Ammon's horn (tissue), 1 donor: Measurements from ENCODE around the gene SAMD4B.

ENCODE experiments used
- DNase-seq: peaks from one replicate; pipeline ENCODE4 v3.0.0-alpha.2; 2016; ENCODE audit warnings: low spot score

SAMD4B gene

GRCh38 chr19:39409208-39410016, 67.2 kb downstream of the SAMD4B start:
- DNase-seq: peak; percentile 56

- peak; percentile 73 for DNase-seq
Observed at GRCh38 chr19:39410017-39410830, 68.0 kb downstream of the SAMD4B start.

- DNase-seq: no peak
Observed at GRCh38 chr19:39410831-39411080, 68.5 kb downstream of the SAMD4B start.

DNA sequence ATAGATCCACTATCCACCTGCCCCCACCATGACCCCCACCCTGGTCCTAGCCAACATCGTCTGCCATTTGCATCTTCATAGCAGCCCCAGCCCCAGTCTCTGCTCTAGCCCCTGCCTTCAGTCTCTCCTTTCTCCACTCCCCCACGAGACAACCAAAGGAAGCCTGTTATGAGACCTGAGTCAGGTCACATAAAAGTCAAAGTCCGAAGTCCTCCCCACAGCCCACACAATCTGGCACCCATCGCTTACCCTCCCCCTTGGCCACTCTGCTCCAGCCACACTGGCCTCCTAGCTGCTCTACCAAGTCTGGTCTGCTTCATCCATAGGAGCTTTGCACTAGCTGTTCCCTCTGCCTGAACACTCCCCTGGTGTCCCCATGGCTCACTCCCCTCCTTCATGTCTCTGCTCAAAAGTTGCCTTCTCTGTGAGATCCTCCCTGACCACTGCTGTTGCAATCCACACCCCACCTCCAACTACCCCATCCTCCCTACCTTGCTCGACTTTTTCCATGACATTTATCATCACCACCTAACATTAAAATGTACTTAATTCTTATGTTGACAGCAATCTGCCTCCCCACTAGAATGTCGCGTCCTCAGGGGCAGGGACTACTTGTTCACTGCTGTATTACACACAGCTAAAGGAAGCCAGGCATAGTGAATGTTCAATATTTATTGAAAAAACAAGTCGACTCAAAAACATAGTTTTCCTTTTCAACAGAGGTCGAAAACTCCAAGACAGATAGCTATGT, 69.0 kb downstream of the SAMD4B start:
- DNase-seq: no peak

DNA sequence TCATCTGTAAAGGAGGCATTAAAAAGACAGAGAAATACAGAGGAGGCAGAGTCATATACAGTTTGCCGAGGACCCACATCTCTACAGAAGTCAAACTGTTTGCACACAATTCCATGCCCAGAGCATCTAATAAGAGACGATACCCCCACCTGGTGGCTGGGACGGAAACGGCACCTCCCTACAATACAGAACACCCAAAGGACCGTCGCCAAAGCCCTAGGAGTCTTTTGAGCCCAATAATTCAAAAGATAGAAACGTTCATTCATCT, 69.5 kb downstream of the SAMD4B start:
- peak; percentile 90 for DNase-seq

GRCh38 chr19:39412100-39412866, 70.1 kb downstream of the SAMD4B start, which contains the start of gene PLEKHG2:
TSS of gene PLEKHG2 (plus strand) at chr19:39412669. CDS start at chr19:39414087, 1,418 bp downstream.
- peak; percentile 98 for DNase-seq

DNA sequence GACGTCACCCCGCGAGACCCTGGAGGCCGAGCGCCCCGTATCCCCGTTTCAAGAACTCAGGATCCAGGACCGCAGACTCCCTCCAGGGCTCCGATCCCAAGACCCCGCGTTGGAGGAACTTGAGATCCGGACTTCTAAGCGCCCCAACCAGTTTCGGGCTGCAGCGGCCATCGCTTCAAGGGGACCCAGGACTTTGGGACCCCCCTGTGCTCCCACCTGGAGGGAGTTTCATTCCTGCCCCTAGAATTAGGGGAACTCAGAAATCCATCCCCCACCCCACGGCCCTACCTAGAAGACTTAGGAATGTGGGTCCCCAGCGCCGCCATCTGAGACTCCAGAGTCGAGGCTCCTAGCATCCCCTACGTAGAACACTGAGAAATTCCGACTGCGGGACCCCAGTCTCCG, 70.6 kb downstream of the SAMD4B start:
- no peak for DNase-seq

GRCh38 chr19:39413272-39413910, 71.2 kb downstream of the SAMD4B start:
- no peak for DNase-seq

DNA sequence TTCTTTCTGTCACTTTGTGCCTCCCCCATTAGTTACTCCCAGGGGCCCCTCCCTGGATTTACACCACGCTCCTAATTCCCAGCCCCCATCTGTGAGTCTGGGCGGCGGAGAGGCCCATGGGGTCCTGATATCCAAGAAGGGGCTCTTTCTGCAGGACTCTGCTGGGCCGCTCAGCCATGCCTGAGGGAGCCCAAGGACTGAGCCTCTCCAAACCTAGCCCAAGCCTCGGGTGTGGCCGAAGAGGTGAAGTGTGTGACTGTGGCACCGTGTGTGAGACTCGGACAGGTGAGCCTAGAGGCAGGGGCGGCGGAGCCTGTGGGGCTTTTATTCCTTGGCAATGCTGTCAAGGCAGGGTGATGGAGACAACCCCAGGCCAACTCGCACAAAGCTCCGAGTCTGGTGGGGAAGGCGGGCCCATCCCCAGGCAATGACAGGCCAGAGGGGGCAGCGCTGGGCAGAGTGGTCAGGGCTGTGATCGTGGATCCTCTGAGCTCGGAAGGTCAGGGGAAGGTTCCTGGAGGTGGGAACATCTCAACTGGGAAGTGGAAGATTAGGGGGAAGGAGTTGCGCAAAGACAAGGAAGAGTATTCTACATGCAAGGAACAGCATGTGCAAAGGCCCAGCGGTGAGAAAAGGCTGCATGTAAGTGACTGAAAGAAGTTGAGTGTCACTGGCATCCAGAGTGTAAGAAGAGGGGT, 71.8 kb downstream of the SAMD4B start:
- DNase-seq: no peak

DNA sequence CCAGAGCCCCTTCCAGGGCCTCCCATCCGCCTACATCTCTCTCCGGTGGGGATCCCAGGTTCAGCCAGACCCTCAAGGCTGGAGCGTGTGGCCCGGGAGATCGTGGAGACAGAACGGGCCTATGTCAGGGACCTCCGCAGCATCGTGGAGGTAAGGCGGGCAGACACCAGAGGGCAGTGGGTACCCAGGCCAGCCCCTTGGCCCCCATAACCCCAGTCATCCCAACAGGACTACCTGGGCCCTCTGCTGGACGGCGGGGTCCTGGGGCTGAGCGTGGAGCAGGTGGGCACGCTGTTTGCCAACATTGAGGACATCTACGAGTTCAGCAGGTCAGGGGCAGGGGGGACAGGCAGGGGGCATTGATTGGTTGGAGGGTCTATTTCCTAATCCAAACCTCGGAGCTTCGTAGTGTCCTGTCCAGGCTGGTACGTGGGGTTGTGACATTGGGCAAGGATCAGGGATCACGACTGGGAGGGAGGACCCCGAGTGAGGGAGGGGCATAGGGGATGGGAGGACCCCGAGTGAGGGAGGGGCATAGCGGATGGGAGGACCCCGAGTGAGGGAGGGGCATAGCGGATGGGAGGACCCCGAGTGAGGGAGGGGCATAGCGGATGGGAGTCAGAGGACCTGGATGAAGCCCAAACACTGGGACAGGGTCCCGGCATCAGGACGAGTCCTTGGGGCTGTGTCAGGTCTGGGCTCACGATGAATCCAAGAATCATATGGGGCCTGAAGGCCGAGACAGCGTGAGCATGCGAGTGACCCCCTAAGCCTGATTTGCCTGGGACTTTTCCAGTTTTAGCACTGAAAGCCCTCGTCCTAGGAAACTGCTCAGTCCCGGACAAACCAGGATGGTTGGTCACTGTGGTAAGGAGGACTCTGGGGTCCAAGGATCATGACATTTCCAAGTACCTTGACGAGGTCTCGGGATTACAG, 73.2 kb downstream of the SAMD4B start:
- DNase-seq: no peak

DNA sequence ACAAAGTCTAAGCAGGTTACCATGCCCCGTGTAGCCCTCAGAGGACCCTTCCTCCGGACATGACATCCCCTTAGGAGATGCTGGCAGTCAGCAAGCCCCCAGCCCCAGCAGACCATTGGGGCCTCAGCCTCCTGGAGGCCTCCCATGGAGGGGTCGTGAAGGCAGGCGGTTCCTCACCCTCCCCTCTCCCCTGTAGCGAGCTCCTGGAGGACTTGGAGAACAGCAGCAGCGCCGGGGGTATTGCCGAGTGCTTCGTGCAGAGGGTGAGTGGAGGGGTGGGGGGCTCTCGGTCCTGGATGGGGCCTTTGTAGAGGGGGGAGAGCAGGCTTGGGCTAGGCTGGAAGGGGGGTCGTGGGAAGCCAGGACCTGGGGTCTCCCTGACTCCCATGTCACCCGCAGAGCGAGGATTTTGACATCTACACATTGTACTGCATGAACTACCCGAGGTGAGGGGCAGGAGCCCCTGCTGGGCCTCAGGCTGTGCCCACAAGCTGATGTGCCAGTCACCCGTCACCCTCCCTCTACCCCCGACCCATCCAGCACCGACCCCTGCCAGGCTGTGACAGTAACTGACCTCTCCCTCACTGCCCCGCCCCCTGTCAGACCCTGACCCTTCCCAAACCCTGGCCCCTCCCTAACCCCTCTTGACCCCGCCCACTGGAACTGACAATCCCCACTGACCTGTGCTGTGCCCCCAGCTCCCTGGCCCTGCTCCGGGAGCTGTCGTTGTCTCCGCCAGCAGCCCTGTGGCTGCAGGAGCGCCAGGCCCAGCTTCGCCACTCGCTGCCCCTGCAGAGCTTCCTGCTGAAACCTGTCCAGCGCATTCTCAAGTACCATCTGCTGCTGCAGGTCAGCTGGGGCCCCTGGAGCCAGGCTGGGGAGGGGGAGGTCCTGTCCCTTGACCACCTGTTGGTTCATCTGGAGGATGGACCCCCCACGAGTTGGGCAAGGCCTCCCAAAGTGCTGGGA, 74.2 kb downstream of the SAMD4B start:
- DNase-seq: no peak

- DNase-seq: no peak
Observed at GRCh38 chr19:39417463-39418181, 75.4 kb downstream of the SAMD4B start.

DNA sequence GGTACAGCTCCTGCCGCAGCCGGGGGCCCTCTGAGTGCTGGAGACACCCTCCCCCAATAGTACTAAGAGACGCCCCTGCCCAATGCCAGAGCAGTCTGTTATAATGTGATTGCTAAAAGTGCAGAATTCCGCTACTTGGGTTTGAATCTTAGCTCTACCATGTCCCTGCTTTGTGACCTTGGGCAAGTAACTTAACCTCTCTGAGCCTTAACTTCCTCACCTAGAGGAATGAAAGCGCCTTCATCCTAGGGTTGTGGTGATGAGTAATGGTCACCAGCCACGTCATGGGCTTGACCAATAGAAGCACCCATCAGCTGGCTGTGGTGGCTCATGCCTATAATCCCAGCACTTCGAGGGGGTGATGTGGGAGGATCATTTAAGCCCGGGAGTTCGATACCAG, 76.8 kb downstream of the SAMD4B start:
- no peak for DNase-seq

- DNase-seq: no peak
Observed at GRCh38 chr19:39420769-39421168, 78.5 kb downstream of the SAMD4B start.

- DNase-seq: no peak
Observed at GRCh38 chr19:39422020-39422419, 79.8 kb downstream of the SAMD4B start.

GRCh38 chr19:39423258-39424086, 81.3 kb downstream of the SAMD4B start:
- DNase-seq: no peak

GRCh38 chr19:39424934-39425333, 82.7 kb downstream of the SAMD4B start:
- DNase-seq: no peak
